Neural progenitor cell (in vitro differentiated cells): Measurements from ENCODE around the gene RPS6KA2. TPM values are rescaled to one million over a fixed set of nuclear protein-coding genes. Genes with fewer than 3 reads are reported as not detected.

Experiments used
- DNase-seq: peaks from one replicate; pipeline ENCODE4 v3.0.0-alpha.2; 2016; ENCODE audit warnings: low spot score
- H2AFZ ChIP-seq: fragments of 200-600 bp; sonication (generic); replicated peaks from 2 replicates; pipeline ENCODE4 v1.6.1; 2016; ENCODE audit warnings: antibody characterized with exemption
- H3F3A ChIP-seq: fragments of 200-600 bp; sonication (generic); 2 replicates; pipeline ENCODE4 v1.6.1; 2016; ENCODE audit warnings: antibody characterized with exemption, low read depth
- H3K27ac ChIP-seq: fragments of 200-600 bp; sonication (generic); 2 replicates; pipeline ENCODE4 v1.5.1; 2016; ENCODE audit warnings: mild to moderate bottlenecking
- H3K27me3 ChIP-seq: fragments of 200-600 bp; sonication (generic); 2 replicates; pipeline ENCODE4 v1.6.1; 2016; ENCODE audit warnings: mild to moderate bottlenecking, moderate library complexity
- H3K36me3 ChIP-seq: fragments of 200-600 bp; sonication (generic); 2 replicates; pipeline ENCODE4 v1.5.1; 2016
- H3K4me1 ChIP-seq: fragments of 200-600 bp; sonication (generic); 2 replicates; pipeline ENCODE4 v1.6.1; 2016; ENCODE audit warnings: mixed run types
- H3K4me2 ChIP-seq: fragments of 200-600 bp; sonication (generic); 2 replicates; pipeline ENCODE4 v1.6.1; 2016
- H3K4me3 ChIP-seq: fragments of 200-600 bp; sonication (generic); 2 replicates; pipeline ENCODE4 v1.5.1; 2016
- H3K79me2 ChIP-seq: fragments of 200-600 bp; sonication (generic); 2 replicates; pipeline ENCODE4 v1.6.1; 2016; ENCODE audit warnings: low read depth
- H3K9ac ChIP-seq: fragments of 200-600 bp; sonication (generic); 2 replicates; pipeline ENCODE4 v1.6.1; 2016
- H3K9me3 ChIP-seq: fragments of 200-600 bp; sonication (generic); 2 replicates; pipeline ENCODE4 v1.5.1; 2016; ENCODE audit warnings: low read depth
- H4K20me1 ChIP-seq: fragments of 200-600 bp; sonication (generic); 2 replicates; pipeline ENCODE4 v1.6.1; 2016; ENCODE audit warnings: low read depth
- H3K27ac Mint-ChIP-seq: 3 replicates; pipeline ENCODE4 v1.8.0; 2021; ENCODE audit warnings: mixed read lengths
- H3K27me3 Mint-ChIP-seq: 2 replicates; pipeline ENCODE4 v1.8.0; 2022; ENCODE audit warnings: low read depth, mild to moderate bottlenecking, inconsistent platforms, moderate library complexity, mixed read lengths; ENCODE audit not compliant: insufficient read depth
- H3K36me3 Mint-ChIP-seq: 3 replicates; pipeline ENCODE4 v1.8.0; 2021; ENCODE audit warnings: mixed read lengths
- H3K4me1 Mint-ChIP-seq: 3 replicates; pipeline ENCODE4 v1.8.0; 2021; ENCODE audit warnings: mixed read lengths
- H3K4me3 Mint-ChIP-seq: 3 replicates; pipeline ENCODE4 v1.8.0; 2021; ENCODE audit warnings: mild to moderate bottlenecking, moderate library complexity, mixed read lengths
- H3K9me3 Mint-ChIP-seq: 3 replicates; pipeline ENCODE4 v1.8.0; 2020; ENCODE audit warnings: mixed read lengths
- EZH2 ChIP-seq: fragments of 200-600 bp; sonication (generic); IDR thresholded peaks from 2 replicates; pipeline ENCODE4 v1.6.1; 2017; ENCODE audit warnings: antibody characterized with exemption, mild to moderate bottlenecking, moderate library complexity
- EZH2phosphoT487 ChIP-seq: fragments of 200-600 bp; sonication (generic); IDR thresholded peaks from 2 replicates; pipeline ENCODE4 v1.6.1; 2017; ENCODE audit warnings: antibody characterized with exemption
- total RNA-seq: library from RNA; depleted of rRNA; stranded (reverse); fragments of >200 nt; gene quantifications from 2 replicates; pipeline ENCODE4 v1.2.3, GENCODE V29; 2015; ENCODE audit warnings: low replicate concordance
- TF ChIP-seq, protein P1 (sequence below): fragments of 200-600 bp; sonication (generic); IDR thresholded peaks from 2 replicates; pipeline ENCODE4 v1.5.1; 2017; ENCODE audit warnings: antibody characterized with exemption, mild to moderate bottlenecking

The RPS6KA2 gene
- total RNA-seq, 1 donor from 2014 or later, result 8.2 TPM

- Histone ChIP-seq H3K4me2 (no peak overlapping the region), H3F3A (no peaks in the 10 kb centered on the region), H4K20me1 (no peaks in the 10 kb centered on the region), H3K9ac (no peak overlapping the region), H3K36me3 (no peaks in the 10 kb centered on the region), H2AFZ (no peak overlapping the region), H3K79me2 (no peaks in the 10 kb centered on the region), H3K27me3 (no peaks in the 10 kb centered on the region), H3K4me3 (no peak overlapping the region), H3K4me1 (peaks cover 18% of the 10 kb centered on the region), H3K27ac (no peak overlapping the region), H3K9me3 (no peaks in the 10 kb centered on the region)
- no peak for DNase-seq
- H3K27me3 Mint-ChIP-seq, result peaks cover 5% of the 10 kb centered on the region
- H3K27ac Mint-ChIP-seq, result no peak overlapping the region
- H3K36me3 Mint-ChIP-seq, result peaks cover 20% of the 10 kb centered on the region
- TF ChIP-seq EZH2phosphoT487 (no peak), EZH2 (no peak)
- TF ChIP-seq, protein P1, sequence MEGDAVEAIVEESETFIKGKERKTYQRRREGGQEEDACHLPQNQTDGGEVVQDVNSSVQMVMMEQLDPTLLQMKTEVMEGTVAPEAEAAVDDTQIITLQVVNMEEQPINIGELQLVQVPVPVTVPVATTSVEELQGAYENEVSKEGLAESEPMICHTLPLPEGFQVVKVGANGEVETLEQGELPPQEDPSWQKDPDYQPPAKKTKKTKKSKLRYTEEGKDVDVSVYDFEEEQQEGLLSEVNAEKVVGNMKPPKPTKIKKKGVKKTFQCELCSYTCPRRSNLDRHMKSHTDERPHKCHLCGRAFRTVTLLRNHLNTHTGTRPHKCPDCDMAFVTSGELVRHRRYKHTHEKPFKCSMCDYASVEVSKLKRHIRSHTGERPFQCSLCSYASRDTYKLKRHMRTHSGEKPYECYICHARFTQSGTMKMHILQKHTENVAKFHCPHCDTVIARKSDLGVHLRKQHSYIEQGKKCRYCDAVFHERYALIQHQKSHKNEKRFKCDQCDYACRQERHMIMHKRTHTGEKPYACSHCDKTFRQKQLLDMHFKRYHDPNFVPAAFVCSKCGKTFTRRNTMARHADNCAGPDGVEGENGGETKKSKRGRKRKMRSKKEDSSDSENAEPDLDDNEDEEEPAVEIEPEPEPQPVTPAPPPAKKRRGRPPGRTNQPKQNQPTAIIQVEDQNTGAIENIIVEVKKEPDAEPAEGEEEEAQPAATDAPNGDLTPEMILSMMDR, result no peak
- peaks cover 61% of the 10 kb centered on the region for H3K4me1 Mint-ChIP-seq
- H3K9me3 Mint-ChIP-seq, result no peaks in the 10 kb centered on the region
- H3K4me3 Mint-ChIP-seq, result no peak overlapping the region
Measured at GRCh38 chr6:166489301-166490155, 137.5 kb downstream of the RPS6KA2 start.

- Mint-ChIP-seq H3K4me1 (peaks cover 56% of the 10 kb centered on the region), H3K36me3 (peaks cover 17% of the 10 kb centered on the region), H3K27ac (no peak overlapping the region), H3K9me3 (no peaks in the 10 kb centered on the region), H3K27me3 (peaks cover 5% of the 10 kb centered on the region), H3K4me3 (no peak overlapping the region)
- H3K4me1 ChIP-seq, result peaks cover 18% of the 10 kb centered on the region
- no peak overlapping the region for H3K4me2 ChIP-seq
- no peak for DNase-seq
- no peak overlapping the region for H3K9ac ChIP-seq
- no peaks in the 10 kb centered on the region for H4K20me1 ChIP-seq
- H3K79me2 ChIP-seq, result no peaks in the 10 kb centered on the region
- no peak overlapping the region for H3K27ac ChIP-seq
- H3K27me3 ChIP-seq, result no peaks in the 10 kb centered on the region
- H3K9me3 ChIP-seq, result no peaks in the 10 kb centered on the region
- TF ChIP-seq EZH2 (no peak), EZH2phosphoT487 (no peak)
- TF ChIP-seq, protein P1, result no peak
- no peaks in the 10 kb centered on the region for H3K36me3 ChIP-seq
- H3F3A ChIP-seq, result no peaks in the 10 kb centered on the region
- no peak overlapping the region for H2AFZ ChIP-seq
- no peak overlapping the region for H3K4me3 ChIP-seq
Measured at GRCh38 chr6:166488701-166489100, 138.3 kb downstream of the RPS6KA2 start.

DNA sequence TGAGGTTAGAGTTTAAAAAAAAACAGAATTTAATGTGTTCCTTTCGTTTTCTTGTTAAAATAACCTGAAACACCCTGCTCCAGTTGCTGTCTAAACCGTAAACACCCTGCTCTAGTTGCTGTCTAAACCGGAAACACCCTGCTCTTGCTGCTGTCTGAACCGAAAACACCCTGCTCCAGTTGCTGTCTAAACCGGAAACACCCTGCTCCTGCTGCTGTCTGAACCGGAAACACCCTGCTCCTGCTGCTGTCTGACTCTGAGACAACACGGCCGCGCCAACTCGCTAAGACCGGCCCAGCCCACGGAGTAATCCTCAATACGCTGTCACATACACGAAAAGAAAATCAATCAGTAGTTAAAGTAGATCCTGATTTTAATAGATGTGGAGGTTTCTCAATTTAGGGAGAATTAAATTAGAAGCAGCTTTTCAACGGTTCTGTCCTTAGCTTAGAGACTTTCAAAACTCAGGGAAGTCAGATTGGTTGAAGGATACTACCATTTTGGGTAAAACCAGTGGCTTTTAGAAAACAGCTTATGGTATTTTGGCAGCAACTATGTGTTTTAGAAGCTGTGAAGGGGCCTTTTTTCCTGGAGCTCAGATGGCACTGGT, 138.9 kb downstream of the RPS6KA2 start:
- no peaks in the 10 kb centered on the region for H4K20me1 ChIP-seq
- H2AFZ ChIP-seq, result no peak overlapping the region
- H3K4me2 ChIP-seq, result no peak overlapping the region
- peaks cover 3% of the 10 kb centered on the region for H3K27me3 Mint-ChIP-seq
- no peak overlapping the region for H3K4me3 ChIP-seq
- no peaks in the 10 kb centered on the region for H3K9me3 Mint-ChIP-seq
- no peaks in the 10 kb centered on the region for H3K9me3 ChIP-seq
- no peak overlapping the region for H3K4me3 Mint-ChIP-seq
- H3K4me1 Mint-ChIP-seq, result peaks cover 53% of the 10 kb centered on the region
- DNase-seq, result peak; percentile 19
- peak overlapping the region; percentile 89 for H3K27ac Mint-ChIP-seq
- peaks cover 17% of the 10 kb centered on the region for H3K36me3 Mint-ChIP-seq
- TF ChIP-seq EZH2 (no peak), EZH2phosphoT487 (no peak)
- TF ChIP-seq, protein P1, result no peak
- H3K79me2 ChIP-seq, result no peaks in the 10 kb centered on the region
- H3K9ac ChIP-seq, result no peak overlapping the region
- no peaks in the 10 kb centered on the region for H3F3A ChIP-seq
- no peaks in the 10 kb centered on the region for H3K27me3 ChIP-seq
- H3K4me1 ChIP-seq, result peaks cover 18% of the 10 kb centered on the region
- H3K36me3 ChIP-seq, result no peaks in the 10 kb centered on the region
- no peak overlapping the region for H3K27ac ChIP-seq
